BJ (cell line): ENCODE data around the gene PCGF3. TPM values are rescaled to one million over a fixed set of nuclear protein-coding genes. Genes with fewer than 3 reads are reported as not detected.
"Not testable (repeated sequence)": the region's sequence is repeated elsewhere in the genome, so short reads cannot be mapped to it uniquely, and the experiment has no call there.

Experiments used
- CTCF ChIA-PET: fragments of 350-600 bp; formaldehyde crosslinking; extraction: SDS; loops from one replicate; lab custom pipeline; 2021; ENCODE audit warnings: antibody characterized with exemption, inconsistent platforms; lab: Yijun Ruan, JAX
- POLR2A ChIA-PET: fragments of 300-600 bp; sonication (Branson Sonifier 250); formaldehyde crosslinking; extraction: SDS; loops from one replicate; lab custom pipeline; 2021; ENCODE audit warnings: antibody characterized with exemption; lab: Charles Lee
- DNase-seq: peaks from one replicate; pipeline ENCODE4 v3.0.0-alpha.2; 2011; ENCODE audit warnings: low read depth
- H3K27me3 ChIP-seq: 2 replicates; pipeline ENCODE4 v1.6.0; 2011; ENCODE audit warnings: low read length; ENCODE audit not compliant: control insufficient read depth, insufficient read depth
- H3K36me3 ChIP-seq: 2 replicates; pipeline ENCODE4 v1.5.1; 2011; ENCODE audit warnings: low read length; ENCODE audit not compliant: control insufficient read depth, insufficient read depth
- H3K4me3 ChIP-seq: 2 replicates; pipeline ENCODE4 v1.5.1; 2011; ENCODE audit warnings: low read depth, mild to moderate bottlenecking, control low read depth, low read length
- CTCF ChIP-seq: IDR thresholded peaks from 2 replicates; pipeline ENCODE4 v1.5.1; 2011; ENCODE audit warnings: low read depth, mild to moderate bottlenecking, control low read depth, inconsistent platforms, low read length, moderate library complexity; ENCODE audit not compliant: insufficient read depth
- polyA plus RNA-seq: library from polyadenylated mRNA; depleted of rRNA; stranded (reverse); fragments of >200 nt; gene quantifications from 2 replicates; pipeline ENCODE4 v1.2.3, GENCODE V29; 2011

The PCGF3 gene
- polyA plus RNA-seq, 1 experiment = 37.6 TPM

- peaks cover 14% of the 10 kb centered on the region for H3K36me3 ChIP-seq
- no peak overlapping the region for H3K4me3 ChIP-seq
- CTCF ChIA-PET = interaction anchor here (1.7 kb wide), 1 partner anchor 35 kb away, joined by 7 read pairs; no protein-coding TSS in a partner anchor
- no peak for TF ChIP-seq CTCF
- no peaks in the 10 kb centered on the region for H3K27me3 ChIP-seq
- no peak for DNase-seq
- POLR2A ChIA-PET = no interaction called here
Measured at GRCh38 chr4:776743-777441, 71.3 kb downstream of the PCGF3 start.

- no peak overlapping the region for H3K4me3 ChIP-seq
- H3K27me3 ChIP-seq = no peaks in the 10 kb centered on the region
- POLR2A ChIA-PET = no interaction called here
- DNase-seq = no peak
- H3K36me3 ChIP-seq = peaks cover 14% of the 10 kb centered on the region
- CTCF ChIA-PET = no interaction called here
- no peak for TF ChIP-seq CTCF
Measured at GRCh38 chr4:777520-778262, 72.1 kb downstream of the PCGF3 start.

- POLR2A ChIA-PET = no interaction called here
Measured at GRCh38 chr4:779555-779954, 73.9 kb downstream of the PCGF3 start.

GRCh38 chr4:780255-780654, 74.6 kb downstream of the PCGF3 start:
- CTCF ChIA-PET = interaction anchor here (1.5 to 1.8 kb wide), 2 partner anchors 38 to 96 kb away, joined by 4 to 5 read pairs; no protein-coding TSS in a partner anchor
- POLR2A ChIA-PET, H3K27me3 ChIP-seq, H3K36me3 ChIP-seq, DNase-seq: not testable (repeated sequence)
- peak overlapping the region; percentile 99 for H3K4me3 ChIP-seq

More at GRCh38 chr4:779555-779954, 73.9 kb downstream of the PCGF3 start:
- DNase-seq = no peak
- TF ChIP-seq CTCF = no peak
- Histone ChIP-seq H3K36me3 (peaks cover 10% of the 10 kb centered on the region), H3K4me3 (no peak overlapping the region), H3K27me3 (no peaks in the 10 kb centered on the region)
- CTCF ChIA-PET = interaction anchor here (1.8 kb wide), 1 partner anchor 37 kb away, joined by 5 read pairs; no protein-coding TSS in a partner anchor

- TF ChIP-seq CTCF = no peak
- Histone ChIP-seq H3K27me3 (peaks cover 2% of the 10 kb centered on the region; the same call in 1 of the 2 replicates), H3K4me3 (peak overlapping the region; percentile 99), H3K36me3 (peaks cover 7% of the 10 kb centered on the region)
- POLR2A ChIA-PET = no interaction called here
- CTCF ChIA-PET = interaction anchor here (1.5 kb wide), 1 partner anchor 97 kb away, joined by 4 read pairs; no protein-coding TSS in a partner anchor
- DNase-seq = no peak
Measured at GRCh38 chr4:780716-781492, 75.3 kb downstream of the PCGF3 start.
